ENCODE measurements around the gene CLEC12A.
"Not testable (repeated sequence)": the region's sequence is repeated elsewhere in the genome, so short reads cannot be mapped to it uniquely, and the experiment has no call there.

The CLEC12A gene

GRCh38 chr12:9957834-9958233 lies 13.4 kb upstream of the CLEC12A start:
- Histone ChIP-seq H3K27me3 (no peaks in the 10 kb centered on the region), H3K9me3 (no peaks in the 10 kb centered on the region), H3K4me3 (ENCODE audit: low read depth, low read length) (no peak overlapping the region), H3K4me1 (no peaks in the 10 kb centered on the region), H3K36me3 (no peaks in the 10 kb centered on the region)
- no peak for DNase-seq
- TF ChIP-seq CTCF (IDR thresholded peaks at IDR 0.05; ENCODE audit: low read depth, low read length) = no peak

DNA sequence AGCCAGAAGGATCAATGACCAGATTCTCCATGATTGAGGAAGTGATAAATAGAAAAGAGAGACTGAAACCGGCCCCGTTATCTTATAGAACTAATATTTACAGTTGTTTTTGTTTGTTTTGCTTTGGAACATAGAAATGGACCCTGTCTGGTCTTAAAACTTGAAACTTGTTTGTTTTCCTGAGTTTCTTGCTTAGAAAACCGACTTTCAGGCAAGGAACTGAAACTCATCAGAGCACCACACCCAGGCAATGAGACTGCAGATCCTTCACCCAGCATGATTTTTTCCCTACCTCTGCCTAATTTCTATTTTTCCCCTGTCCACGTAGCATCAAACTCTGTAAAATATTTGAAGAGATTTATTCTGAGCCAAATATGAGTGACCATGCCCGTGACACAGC lies 10.6 kb upstream of the CLEC12A start:
- Histone ChIP-seq H3K4me1 (no peaks in the 10 kb centered on the region), H3K4me3 (ENCODE audit: low read depth, low read length) (no peak overlapping the region), H3K9me3 (no peaks in the 10 kb centered on the region), H3K36me3 (no peaks in the 10 kb centered on the region), H3K27me3 (no peaks in the 10 kb centered on the region)
- no peak for TF ChIP-seq CTCF (IDR thresholded peaks at IDR 0.05; ENCODE audit: low read depth, low read length)
- DNase-seq = no peak

GRCh38 chr12:9961106-9961505 lies 10.1 kb upstream of the CLEC12A start:
- DNase-seq = no peak
- TF ChIP-seq CTCF (IDR thresholded peaks at IDR 0.05; ENCODE audit: low read depth, low read length) = no peak
- Histone ChIP-seq H3K4me3 (ENCODE audit: low read depth, low read length) (no peak overlapping the region), H3K9me3 (no peaks in the 10 kb centered on the region), H3K36me3 (no peaks in the 10 kb centered on the region), H3K27me3 (no peaks in the 10 kb centered on the region), H3K4me1 (no peaks in the 10 kb centered on the region)

DNA sequence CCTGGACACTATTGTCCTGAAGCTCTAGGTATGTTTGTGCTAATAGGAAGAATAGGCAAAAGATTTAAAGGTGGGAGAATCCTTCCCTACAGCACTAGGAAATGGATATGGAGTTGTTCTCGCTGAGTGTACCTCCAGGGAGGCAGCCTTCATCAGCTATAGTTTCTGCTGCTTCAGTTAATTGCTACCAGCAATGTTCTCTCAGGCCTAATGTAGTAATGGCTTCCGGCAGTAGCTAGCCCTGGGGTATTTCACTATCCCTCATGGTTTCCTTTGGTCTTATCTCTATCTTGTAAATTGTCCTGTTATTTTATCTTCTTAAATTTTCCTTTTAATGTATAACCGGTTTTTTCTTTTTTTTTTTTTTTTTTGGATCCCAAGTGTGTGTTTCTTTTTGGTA lies 9.3 kb upstream of the CLEC12A start:
- Histone ChIP-seq H3K27me3 (no peaks in the 10 kb centered on the region), H3K36me3 (no peaks in the 10 kb centered on the region), H3K4me1 (no peaks in the 10 kb centered on the region), H3K9me3 (no peaks in the 10 kb centered on the region), H3K4me3 (ENCODE audit: low read depth, low read length) (no peak overlapping the region)
- no peak for TF ChIP-seq CTCF (IDR thresholded peaks at IDR 0.05; ENCODE audit: low read depth, low read length)
- DNase-seq = no peak

DNA sequence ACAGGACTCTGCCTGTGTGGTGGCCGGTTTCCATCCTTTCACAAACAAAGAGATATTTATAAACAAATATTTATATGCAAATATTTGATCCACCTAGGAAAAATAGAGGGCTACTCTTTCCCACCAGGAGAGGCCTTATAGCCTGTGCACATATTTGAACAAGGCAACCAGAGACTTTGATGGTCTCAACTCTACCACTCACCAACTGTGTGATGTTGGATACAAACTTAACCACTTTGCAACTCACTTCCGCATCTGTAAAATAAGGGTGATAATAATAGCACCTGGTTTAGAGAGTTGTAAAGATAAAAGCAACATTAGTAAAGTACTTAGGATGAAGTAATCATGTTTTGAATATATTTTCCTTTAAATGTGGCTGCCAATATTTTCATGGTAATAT lies 1.5 kb upstream of the CLEC12A start:
- no peak for TF ChIP-seq CTCF (IDR thresholded peaks at IDR 0.05; ENCODE audit: low read depth, low read length)
- no peak for DNase-seq
- Histone ChIP-seq H3K36me3 (no peaks in the 10 kb centered on the region), H3K4me1 (no peaks in the 10 kb centered on the region), H3K27me3 (no peaks in the 10 kb centered on the region), H3K9me3 (no peaks in the 10 kb centered on the region), H3K4me3 (ENCODE audit: low read depth, low read length) (no peak overlapping the region)

DNA sequence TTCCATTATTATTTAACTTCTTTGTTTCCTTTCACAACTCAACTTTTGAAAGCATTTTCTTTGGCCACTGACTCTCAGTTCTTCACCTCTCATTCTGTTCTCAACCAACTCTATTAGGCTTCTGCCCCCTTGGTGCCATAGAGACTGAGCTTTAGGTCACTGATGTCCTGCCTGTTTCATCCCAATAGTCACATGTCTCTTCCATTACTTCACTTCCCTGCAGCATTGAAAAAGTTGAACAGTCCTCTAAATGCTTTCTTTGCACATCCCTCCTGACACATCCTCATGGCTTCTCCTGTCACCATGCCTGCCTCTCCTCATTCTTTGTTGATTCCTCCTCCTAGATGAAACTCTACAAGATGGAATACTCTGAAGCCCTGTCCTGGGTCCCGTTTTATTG lies 2.7 kb downstream of the CLEC12A start:
- H3K4me1 ChIP-seq = no peaks in the 10 kb centered on the region
- no peaks in the 10 kb centered on the region for H3K9me3 ChIP-seq
- DNase-seq = no peak
- H3K4me3 ChIP-seq (ENCODE audit: low read depth, low read length) = no peak overlapping the region
- no peak for TF ChIP-seq CTCF (IDR thresholded peaks at IDR 0.05; ENCODE audit: low read depth, low read length)
- no peaks in the 10 kb centered on the region for H3K36me3 ChIP-seq
- H3K27me3 ChIP-seq = no peaks in the 10 kb centered on the region

GRCh38 chr12:9974731-9975130 lies 3.5 kb downstream of the CLEC12A start:
- not testable (repeated sequence) for H3K36me3 ChIP-seq, H3K4me1 ChIP-seq

More at GRCh38 chr12:9974731-9975130, 3.5 kb downstream of the CLEC12A start:
- H3K9me3 ChIP-seq; DNase-seq; H3K27me3 ChIP-seq; H3K4me3 ChIP-seq (ENCODE audit: low read depth, low read length): not testable (repeated sequence)

Data from BE2C (cell line).